IPS DF 4.7 (cell line): ENCODE results near the gene NCOA3.
A peak's percentile ranks its signal among the peaks of the same experiment; 100 is the strongest.

ENCODE experiments used
- DNase-seq: peaks from one replicate; pipeline ENCODE4 v3.0.0-alpha.2; 2013; ENCODE audit warnings: low spot score; ENCODE audit errors: extremely low read depth

NCOA3 gene

GRCh38 chr20:47629907-47630306, 128.2 kb downstream of the NCOA3 start:
- DNase-seq = no peak

GRCh38 chr20:47631078-47631477, 129.4 kb downstream of the NCOA3 start:
- DNase-seq = no peak

- no peak for DNase-seq
Observed at GRCh38 chr20:47635256-47635655, 133.6 kb downstream of the NCOA3 start.

- no peak for DNase-seq
Observed at GRCh38 chr20:47638851-47639250, 137.2 kb downstream of the NCOA3 start.

GRCh38 chr20:47642118-47642517, 140.4 kb downstream of the NCOA3 start:
- no peak for DNase-seq

GRCh38 chr20:47642624-47643023, 140.9 kb downstream of the NCOA3 start:
- DNase-seq = no peak

- no peak for DNase-seq
Observed at GRCh38 chr20:47645632-47646031, 143.9 kb downstream of the NCOA3 start.

GRCh38 chr20:47647994-47648393, 146.3 kb downstream of the NCOA3 start:
- DNase-seq = no peak

- DNase-seq = peak; percentile 58
Observed at GRCh38 chr20:47648943-47649342, 147.3 kb downstream of the NCOA3 start.

GRCh38 chr20:47652301-47652700, 150.6 kb downstream of the NCOA3 start:
- no peak for DNase-seq

GRCh38 chr20:47652794-47653193, 151.1 kb downstream of the NCOA3 start:
- DNase-seq = no peak

GRCh38 chr20:47653869-47654268, 152.2 kb downstream of the NCOA3 start:
- DNase-seq = no peak

- DNase-seq = no peak
Observed at GRCh38 chr20:47654370-47654769, 152.7 kb downstream of the NCOA3 start.

GRCh38 chr20:47655635-47656034, 153.9 kb downstream of the NCOA3 start:
- DNase-seq = no peak

- DNase-seq = no peak
Observed at GRCh38 chr20:47656318-47656717, 154.6 kb downstream of the NCOA3 start.

- no peak for DNase-seq
Observed at GRCh38 chr20:47659904-47660601, 158.4 kb downstream of the NCOA3 start.

- no peak for DNase-seq
Observed at GRCh38 chr20:47660602-47660905, 158.9 kb downstream of the NCOA3 start.

- DNase-seq = no peak
Observed at GRCh38 chr20:47660983-47661700, 159.5 kb downstream of the NCOA3 start.

- DNase-seq = no peak
Observed at GRCh38 chr20:47661714-47662113, 160.0 kb downstream of the NCOA3 start.

- no peak for DNase-seq
Observed at GRCh38 chr20:47662483-47663353, 161.0 kb downstream of the NCOA3 start.

- no peak for DNase-seq
Observed at GRCh38 chr20:47663354-47664067, 161.8 kb downstream of the NCOA3 start.

GRCh38 chr20:47664068-47664437, 162.4 kb downstream of the NCOA3 start:
- no peak for DNase-seq
